Tibial nerve (tissue), 4 donors: ENCODE results near the gene GINS2. TPM values are rescaled to one million over a fixed set of nuclear protein-coding genes. Genes with fewer than 3 reads are reported as not detected.

Experiments
- DNase-seq, 2 donors: peaks; one replicate each; pipeline ENCODE4 v3.0.0-alpha.2; 2019; ENCODE audit warnings: low spot score in 2 of 2
- H3K27ac ChIP-seq, 4 donors: fragments of 200-600 bp; sonication (generic) in 3 of 4; one replicate each; pipeline ENCODE4 v1.5.1; 2017 to 2019; ENCODE audit warnings: mild to moderate bottlenecking in 1 of 4
- H3K27me3 ChIP-seq, 2 donors: fragments of 200-600 bp; sonication (generic) in 1 of 2; one replicate each; pipeline versions ENCODE4 v1.5.1 to v1.6.0; 2017 to 2019
- H3K36me3 ChIP-seq, 3 donors: fragments of 200-600 bp; sonication (generic); one replicate each; pipeline ENCODE4 v1.5.1; 2018 to 2019
- H3K4me1 ChIP-seq, 4 donors: fragments of 200-600 bp; sonication (generic) in 3 of 4; one replicate each; pipeline ENCODE4 v1.5.1; 2017 to 2019
- H3K4me3 ChIP-seq, 4 donors: fragments of 200-600 bp; sonication (generic) in 3 of 4; one replicate each; pipeline ENCODE4 v1.5.1; 2017 to 2019; ENCODE audit warnings: mild to moderate bottlenecking in 1 of 4, moderate library complexity in 1 of 4
- H3K9me3 ChIP-seq, 4 donors: fragments of 200-600 bp; sonication (generic) in 3 of 4; one replicate each; pipeline ENCODE4 v1.5.1; 2017 to 2019
- EP300 ChIP-seq, 2 donors: sonication (generic); formaldehyde crosslinking; IDR thresholded peaks; one replicate each; pipeline ENCODE4 v1.6.1; 2017; ENCODE audit warnings: antibody characterized with exemption in 2 of 2, mild to moderate bottlenecking in 1 of 2
- POLR2A ChIP-seq, 2 donors: fragments of 450-650 bp; IDR thresholded peaks; one replicate each; pipeline ENCODE4 v1.6.1; 2017; ENCODE audit warnings: antibody characterized with exemption in 2 of 2, mild to moderate bottlenecking in 2 of 2, moderate library complexity in 2 of 2
- WGBS, 2 donors: methylation state at CpG; one replicate each; pipeline ENCODE4 v1.1.5; 2018; 5-methylcytosine and 5-hydroxymethylcytosine counted together
- total RNA-seq, 4 donors: library from RNA; depleted of rRNA; stranded (reverse); fragments of >200 nt; gene quantifications; one replicate each; pipeline ENCODE4 v1.1.0, GENCODE V29; 2016
- TF ChIP-seq, protein P1 (sequence below), 5 experiments: fragments of 200-600 bp in 3 of 5; fragments of 450-650 bp in 2 of 5; sonication (generic) in 3 of 5; IDR thresholded peaks; one replicate each; pipeline ENCODE4 v1.5.1; 2016 to 2019; ENCODE audit warnings: antibody characterized with exemption in 5 of 5, mild to moderate bottlenecking in 3 of 5, moderate library complexity in 2 of 5

GINS2 gene
- total RNA-seq, 4 donors from 2014 or later, result 0.20 to 0.66 TPM; not detected in 2

DNA sequence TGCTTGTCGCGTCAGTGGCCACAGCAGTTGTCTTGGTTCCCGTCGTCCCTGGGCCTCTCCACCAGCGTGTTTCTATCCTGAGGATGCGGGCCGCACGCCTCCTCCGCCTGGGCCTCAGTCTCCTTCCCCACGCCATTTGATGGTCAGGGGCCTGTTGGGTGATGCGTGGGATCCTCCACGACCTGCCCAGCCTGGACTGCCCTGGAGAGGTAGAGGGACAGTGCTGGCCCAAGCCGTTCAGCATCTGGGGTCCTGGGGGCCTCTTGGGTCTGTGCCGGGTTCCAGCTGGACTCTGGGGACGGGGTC lies 55.4 kb downstream of the GINS2 start:
- Histone ChIP-seq H3K4me1 (peaks cover 0 to 6% (median 0%) of the 10 kb centered on the region in 4 donors), H3K27me3 (no peaks in the 10 kb centered on the region), H3K9me3 (peaks cover 0 to 8% (median 0%) of the 10 kb centered on the region in 4 donors), H3K4me3 (no peak overlapping the region), H3K36me3 (peaks cover 0 to 39% (median 0%) of the 10 kb centered on the region in 3 donors), H3K27ac (no peak overlapping the region)
- 89 to 94% methylated on average over 15 of the region's 15 CpGs for WGBS, 2 donors
- no peak for DNase-seq
- TF ChIP-seq POLR2A (IDR thresholded peaks at IDR 0.05), result no peak
- TF ChIP-seq, protein P1, sequence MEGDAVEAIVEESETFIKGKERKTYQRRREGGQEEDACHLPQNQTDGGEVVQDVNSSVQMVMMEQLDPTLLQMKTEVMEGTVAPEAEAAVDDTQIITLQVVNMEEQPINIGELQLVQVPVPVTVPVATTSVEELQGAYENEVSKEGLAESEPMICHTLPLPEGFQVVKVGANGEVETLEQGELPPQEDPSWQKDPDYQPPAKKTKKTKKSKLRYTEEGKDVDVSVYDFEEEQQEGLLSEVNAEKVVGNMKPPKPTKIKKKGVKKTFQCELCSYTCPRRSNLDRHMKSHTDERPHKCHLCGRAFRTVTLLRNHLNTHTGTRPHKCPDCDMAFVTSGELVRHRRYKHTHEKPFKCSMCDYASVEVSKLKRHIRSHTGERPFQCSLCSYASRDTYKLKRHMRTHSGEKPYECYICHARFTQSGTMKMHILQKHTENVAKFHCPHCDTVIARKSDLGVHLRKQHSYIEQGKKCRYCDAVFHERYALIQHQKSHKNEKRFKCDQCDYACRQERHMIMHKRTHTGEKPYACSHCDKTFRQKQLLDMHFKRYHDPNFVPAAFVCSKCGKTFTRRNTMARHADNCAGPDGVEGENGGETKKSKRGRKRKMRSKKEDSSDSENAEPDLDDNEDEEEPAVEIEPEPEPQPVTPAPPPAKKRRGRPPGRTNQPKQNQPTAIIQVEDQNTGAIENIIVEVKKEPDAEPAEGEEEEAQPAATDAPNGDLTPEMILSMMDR (IDR thresholded peaks at IDR 0.05), result no peak
- no peak for TF ChIP-seq EP300 (IDR thresholded peaks at IDR 0.05)

DNA sequence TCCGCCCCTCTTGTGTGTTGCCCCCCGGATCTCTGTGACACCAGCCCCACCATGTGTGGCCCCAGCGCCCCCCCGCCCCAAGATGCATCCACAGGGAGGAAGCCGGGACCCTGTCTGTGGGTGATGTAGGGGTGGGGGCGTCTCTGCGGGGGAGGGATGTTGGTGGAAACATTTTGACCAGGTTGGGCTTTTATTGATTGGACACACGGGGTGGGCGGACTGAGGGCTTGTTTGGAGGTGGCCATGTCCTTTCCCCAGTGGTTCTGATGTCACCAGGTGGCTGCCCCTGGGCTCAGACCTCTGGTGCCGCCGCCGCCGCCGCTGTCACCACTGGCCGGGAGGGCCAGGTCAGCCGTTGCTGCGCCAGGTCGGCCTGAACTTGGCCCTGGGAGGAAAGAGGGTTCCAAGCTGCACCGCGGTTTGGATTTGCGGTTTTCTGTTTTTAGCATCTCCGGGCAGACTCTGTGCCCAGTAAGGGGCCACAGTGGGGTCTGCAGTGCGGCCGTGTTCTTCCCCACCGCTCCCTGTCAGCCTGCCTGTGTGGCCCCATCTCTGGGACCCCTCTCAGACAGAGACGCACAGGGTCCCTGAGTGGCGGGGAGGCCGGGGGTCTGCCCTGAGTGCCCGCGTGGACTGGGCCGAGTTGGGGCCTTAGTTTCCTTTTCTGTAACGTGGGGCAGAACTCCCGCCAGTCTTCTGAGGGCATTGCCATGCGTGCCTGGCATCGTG lies 55.9 kb downstream of the GINS2 start:
- Histone ChIP-seq H3K4me3 (no peak overlapping the region), H3K27ac (no peak overlapping the region), H3K27me3 (no peaks in the 10 kb centered on the region), H3K9me3 (peaks cover 0 to 8% (median 0%) of the 10 kb centered on the region in 4 donors), H3K36me3 (peaks cover 0 to 39% (median 0%) of the 10 kb centered on the region in 3 donors), H3K4me1 (peaks cover 0 to under 1% (median 0%) of the 10 kb centered on the region in 4 donors)
- DNase-seq, result no peak
- WGBS, 2 donors, result 82 to 89% methylated on average over 19 to 33 of the region's 35 CpGs
- TF ChIP-seq EP300 (IDR thresholded peaks at IDR 0.05) (no peak), POLR2A (IDR thresholded peaks at IDR 0.05) (no peak)
- TF ChIP-seq, protein P1 (IDR thresholded peaks at IDR 0.05), result no peak

DNA sequence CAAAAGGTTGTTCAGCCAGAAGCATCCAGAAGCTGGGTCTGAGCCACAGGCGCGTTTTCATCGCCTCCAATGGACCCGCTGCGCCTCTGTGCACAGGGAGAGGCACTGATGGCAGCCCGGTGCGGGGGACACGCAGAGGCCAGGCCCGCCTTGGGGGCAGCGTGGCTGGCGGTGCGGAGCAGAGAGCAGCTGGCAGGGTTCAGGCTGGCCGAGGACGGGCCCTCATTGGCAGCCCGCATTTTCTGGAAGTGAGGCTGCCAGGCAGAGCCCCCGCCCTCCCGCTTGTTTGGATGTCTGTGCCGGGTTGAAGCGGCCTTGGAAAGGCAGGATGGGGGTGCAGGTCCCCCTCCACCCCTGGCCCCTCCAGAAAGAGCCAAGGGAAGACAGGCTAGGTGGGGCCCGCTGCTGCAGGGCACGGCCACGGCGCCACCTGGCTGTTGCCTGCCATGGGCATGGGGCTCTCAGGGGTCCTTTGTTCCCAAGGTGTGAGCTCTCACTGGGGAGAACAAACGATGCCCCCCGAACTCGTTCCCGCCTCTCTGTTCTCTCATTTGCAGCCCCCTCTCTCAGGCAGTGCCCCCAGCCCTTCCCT lies 56.9 kb downstream of the GINS2 start:
- no peak for DNase-seq
- 88 to 93% methylated on average over 13 to 27 of the region's 27 CpGs for WGBS, 2 donors
- Histone ChIP-seq H3K27ac (no peak overlapping the region), H3K27me3 (no peaks in the 10 kb centered on the region), H3K36me3 (peaks cover 0 to 34% (median 0%) of the 10 kb centered on the region in 3 donors), H3K9me3 (peaks cover 0 to 8% (median 0%) of the 10 kb centered on the region in 4 donors), H3K4me3 (no peak overlapping the region), H3K4me1 (no peaks in the 10 kb centered on the region)
- TF ChIP-seq, protein P1 (IDR thresholded peaks at IDR 0.05), result no peak
- TF ChIP-seq POLR2A (IDR thresholded peaks at IDR 0.05) (no peak), EP300 (IDR thresholded peaks at IDR 0.05) (no peak)

DNA sequence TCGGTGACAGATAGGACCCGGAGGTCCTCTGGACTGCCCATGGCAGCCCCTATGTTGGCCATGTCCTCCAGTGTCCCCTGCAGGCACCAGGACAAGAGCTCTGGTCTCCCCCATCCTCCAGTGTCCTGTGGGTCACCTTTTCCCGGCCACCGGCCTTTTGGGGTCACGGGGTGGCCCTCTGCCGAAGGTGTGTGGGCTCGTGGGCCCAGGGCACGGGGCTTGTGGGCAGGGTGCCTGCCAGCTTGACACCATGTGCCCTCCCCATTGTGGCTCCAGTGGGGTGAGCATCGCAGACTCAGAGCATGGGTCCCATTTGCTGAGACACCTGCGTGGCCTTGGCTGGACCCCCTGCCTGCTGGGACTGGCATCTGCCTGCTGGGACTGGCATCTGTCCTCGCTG lies 57.5 kb downstream of the GINS2 start:
- TF ChIP-seq EP300 (IDR thresholded peaks at IDR 0.05) (no peak), POLR2A (IDR thresholded peaks at IDR 0.05) (no peak)
- TF ChIP-seq, protein P1 (IDR thresholded peaks at IDR 0.05), result no peak
- 92 to 98% methylated on average over 6 to 10 of the region's 11 CpGs for WGBS, 2 donors
- Histone ChIP-seq H3K27ac (no peak overlapping the region), H3K27me3 (no peaks in the 10 kb centered on the region), H3K9me3 (peaks cover 0 to 8% (median 0%) of the 10 kb centered on the region in 4 donors), H3K4me1 (peaks cover 0 to 6% (median 2%) of the 10 kb centered on the region in 4 donors), H3K36me3 (peaks cover 0 to 34% (median 0%) of the 10 kb centered on the region in 3 donors), H3K4me3 (no peak overlapping the region)
- DNase-seq, result no peak

DNA sequence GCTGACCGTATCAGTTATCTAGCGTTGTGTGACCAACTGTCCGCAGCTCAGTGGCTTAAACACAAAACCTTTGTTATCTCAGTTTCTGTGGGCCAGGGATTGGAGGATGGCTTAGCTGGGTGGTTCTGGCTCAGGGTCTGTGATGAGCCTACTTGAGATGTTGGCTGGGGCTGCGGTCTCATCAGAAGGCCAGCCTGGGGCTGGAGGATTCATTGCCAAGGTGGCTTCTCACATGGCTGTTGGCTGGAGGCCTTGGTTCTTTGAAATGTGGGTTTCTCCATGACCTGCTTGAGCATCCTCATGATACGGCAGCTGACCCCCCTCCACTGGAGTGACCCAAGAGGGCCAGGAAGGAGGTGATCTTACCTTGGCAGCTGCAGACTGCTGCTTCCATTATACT lies 58.9 kb downstream of the GINS2 start:
- Histone ChIP-seq H3K4me3 (no peak overlapping the region), H3K36me3 (peaks cover 0 to 33% (median 0%) of the 10 kb centered on the region in 3 donors), H3K4me1 (peaks cover 0 to 19% (median 4%) of the 10 kb centered on the region in 4 donors), H3K27ac (no peak overlapping the region), H3K27me3 (no peaks in the 10 kb centered on the region), H3K9me3 (peaks cover 0 to 8% (median 0%) of the 10 kb centered on the region in 4 donors)
- 95 to 98% methylated on average over 4 to 5 of the region's 5 CpGs for WGBS, 2 donors
- TF ChIP-seq EP300 (IDR thresholded peaks at IDR 0.05), result no peak
- TF ChIP-seq, protein P1 (IDR thresholded peaks at IDR 0.05), result no peak
- no peak for TF ChIP-seq POLR2A (IDR thresholded peaks at IDR 0.05)
- no peak for DNase-seq
